Testis (tissue), 2 donors: ENCODE measurements around the gene AP2B1.

ENCODE experiments used
- POLR2A ChIP-seq: fragments of 450-650 bp; IDR thresholded peaks from one replicate; pipeline ENCODE4 v1.6.1; 2017; ENCODE audit warnings: antibody characterized with exemption, mild to moderate bottlenecking, moderate library complexity
- TF ChIP-seq, protein P1 (sequence below), 3 experiments: fragments of 450-650 bp in 2 of 3; fragments of 200-600 bp in 1 of 3; sonication (generic) in 1 of 3; IDR thresholded peaks; one replicate each; pipeline ENCODE4 v1.5.1; 2016 to 2019; ENCODE audit warnings: antibody characterized with exemption in 3 of 3, mild to moderate bottlenecking in 2 of 3, moderate library complexity in 1 of 3

DNA sequence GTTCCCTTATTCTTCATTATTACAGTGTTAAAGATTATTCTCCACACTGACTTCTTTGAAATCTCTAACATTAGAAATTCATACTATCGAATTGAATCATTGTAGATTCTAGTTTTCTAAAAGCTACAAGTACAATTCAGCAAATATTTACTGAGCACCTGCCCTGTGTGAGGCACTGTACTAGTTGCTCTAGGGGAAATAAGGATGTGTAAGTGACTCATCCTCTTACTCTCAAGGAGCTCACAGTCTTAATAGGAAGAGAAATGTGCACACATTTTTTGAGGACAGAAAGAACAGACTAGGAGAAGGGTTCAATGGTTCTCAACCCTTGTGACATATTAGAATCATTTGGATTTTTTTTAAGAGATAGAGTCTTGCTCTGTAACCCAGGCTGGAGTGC, 42.0 kb upstream of the AP2B1 start:
- TF ChIP-seq, protein P1, sequence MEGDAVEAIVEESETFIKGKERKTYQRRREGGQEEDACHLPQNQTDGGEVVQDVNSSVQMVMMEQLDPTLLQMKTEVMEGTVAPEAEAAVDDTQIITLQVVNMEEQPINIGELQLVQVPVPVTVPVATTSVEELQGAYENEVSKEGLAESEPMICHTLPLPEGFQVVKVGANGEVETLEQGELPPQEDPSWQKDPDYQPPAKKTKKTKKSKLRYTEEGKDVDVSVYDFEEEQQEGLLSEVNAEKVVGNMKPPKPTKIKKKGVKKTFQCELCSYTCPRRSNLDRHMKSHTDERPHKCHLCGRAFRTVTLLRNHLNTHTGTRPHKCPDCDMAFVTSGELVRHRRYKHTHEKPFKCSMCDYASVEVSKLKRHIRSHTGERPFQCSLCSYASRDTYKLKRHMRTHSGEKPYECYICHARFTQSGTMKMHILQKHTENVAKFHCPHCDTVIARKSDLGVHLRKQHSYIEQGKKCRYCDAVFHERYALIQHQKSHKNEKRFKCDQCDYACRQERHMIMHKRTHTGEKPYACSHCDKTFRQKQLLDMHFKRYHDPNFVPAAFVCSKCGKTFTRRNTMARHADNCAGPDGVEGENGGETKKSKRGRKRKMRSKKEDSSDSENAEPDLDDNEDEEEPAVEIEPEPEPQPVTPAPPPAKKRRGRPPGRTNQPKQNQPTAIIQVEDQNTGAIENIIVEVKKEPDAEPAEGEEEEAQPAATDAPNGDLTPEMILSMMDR (IDR thresholded peaks at IDR 0.05): no peak
- TF ChIP-seq POLR2A: no peak
